Measurements from ENCODE around the gene UBE2O.
A peak's percentile ranks its signal among the peaks of the same experiment; 100 is the strongest.

The UBE2O gene

DNA sequence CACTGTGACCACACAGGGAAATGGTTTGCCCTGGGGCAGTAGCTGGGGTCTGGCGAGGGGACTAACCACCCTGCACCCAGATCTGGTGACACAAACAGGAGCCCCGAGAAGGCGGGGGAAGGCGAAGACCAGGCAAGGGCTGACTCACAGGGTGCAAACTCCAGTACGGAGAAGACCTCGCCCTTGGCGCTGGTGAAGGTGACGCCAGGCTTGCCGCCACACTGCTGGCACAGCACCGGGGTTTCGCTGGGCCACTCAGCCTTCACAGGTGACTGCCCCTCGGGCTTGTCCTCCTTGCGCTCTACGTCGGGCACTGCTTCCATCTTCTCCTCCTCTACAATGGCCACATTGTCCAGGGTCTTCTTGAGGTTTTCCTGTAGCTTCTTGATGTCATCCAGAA is 57.0 kb downstream of the UBE2O start:
- no peak overlapping the region for H3K27ac ChIP-seq (ENCODE audit: low read depth, low read length)
- H3K9ac ChIP-seq (ENCODE audit: low read length), result no peak overlapping the region
- no peaks in the 10 kb centered on the region for H3K4me1 ChIP-seq (ENCODE audit: control insufficient read depth, insufficient read depth, low read length)
- no peak overlapping the region for H3K4me3 ChIP-seq (ENCODE audit: low read depth, low read length)
- H3K27me3 ChIP-seq (ENCODE audit: control insufficient read depth, insufficient read depth, low read length), result no peaks in the 10 kb centered on the region
- no peaks in the 10 kb centered on the region for H3K9me3 ChIP-seq (ENCODE audit: control insufficient read depth, insufficient read depth, low read depth, low read length)
- peaks cover 82% of the 10 kb centered on the region for H3K36me3 ChIP-seq (ENCODE audit: control insufficient read depth, insufficient read depth, low read length)

DNA sequence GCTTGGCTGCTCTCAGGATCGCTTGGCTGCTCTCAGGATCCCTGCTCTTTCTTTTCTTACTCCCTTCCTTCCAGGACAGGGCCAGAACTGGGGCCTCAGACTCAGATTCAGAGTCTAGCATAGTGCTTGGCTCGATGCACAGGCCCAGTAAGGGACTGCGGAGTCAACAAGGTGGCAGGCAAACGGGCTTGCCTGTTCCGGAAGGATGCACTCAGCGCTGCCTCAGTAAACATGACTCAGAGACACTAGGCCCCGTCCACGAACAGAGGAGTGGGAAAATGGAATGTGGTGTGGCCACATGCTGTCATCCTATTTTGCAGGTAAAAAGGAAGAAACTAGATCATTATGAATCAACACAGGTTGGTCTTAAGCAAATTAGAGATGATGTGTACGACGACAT is 58.8 kb downstream of the UBE2O start:
- Histone ChIP-seq H3K4me3 (ENCODE audit: low read depth, low read length) (no peak overlapping the region), H3K27me3 (ENCODE audit: control insufficient read depth, insufficient read depth, low read length) (no peaks in the 10 kb centered on the region), H3K4me1 (ENCODE audit: control insufficient read depth, insufficient read depth, low read length) (peaks cover 11% of the 10 kb centered on the region), H3K36me3 (ENCODE audit: control insufficient read depth, insufficient read depth, low read length) (peaks cover 74% of the 10 kb centered on the region), H3K27ac (ENCODE audit: low read depth, low read length) (no peak overlapping the region), H3K9me3 (ENCODE audit: control insufficient read depth, insufficient read depth, low read depth, low read length) (no peaks in the 10 kb centered on the region), H3K9ac (ENCODE audit: low read length) (no peak overlapping the region)

DNA sequence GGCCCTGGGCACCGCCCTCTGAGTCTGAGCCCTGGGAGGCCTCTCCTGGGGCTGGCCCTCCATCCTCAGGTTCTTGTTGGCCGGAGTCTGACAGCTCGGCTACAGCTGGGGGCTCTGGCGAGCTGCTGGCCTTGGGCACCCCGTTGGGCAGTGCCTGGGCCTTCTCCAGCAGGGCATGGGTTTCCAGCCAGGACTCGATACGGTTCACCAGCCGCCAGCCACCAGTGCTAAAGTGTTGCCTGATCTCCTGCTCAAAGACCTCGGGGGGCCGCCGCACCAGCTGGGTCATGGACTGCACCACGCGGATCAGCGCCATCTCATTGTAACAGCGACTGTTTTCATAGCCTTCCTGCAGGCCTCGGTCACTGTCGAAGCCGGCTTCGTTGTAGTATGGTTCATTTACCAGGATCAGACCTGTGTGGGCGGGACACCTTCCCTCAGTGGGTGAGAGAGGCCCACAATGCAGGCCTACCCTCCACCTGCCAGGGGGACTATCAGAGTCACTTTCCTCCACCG is 61.7 kb downstream of the UBE2O start:
- peaks cover 20% of the 10 kb centered on the region for H3K4me1 ChIP-seq (ENCODE audit: control insufficient read depth, insufficient read depth, low read length)
- H3K4me3 ChIP-seq (ENCODE audit: low read depth, low read length), result no peak overlapping the region
- no peak overlapping the region for H3K9ac ChIP-seq (ENCODE audit: low read length)
- H3K27me3 ChIP-seq (ENCODE audit: control insufficient read depth, insufficient read depth, low read length), result peaks cover under 1% of the 10 kb centered on the region
- H3K27ac ChIP-seq (ENCODE audit: low read depth, low read length), result no peak overlapping the region
- no peaks in the 10 kb centered on the region for H3K9me3 ChIP-seq (ENCODE audit: control insufficient read depth, insufficient read depth, low read depth, low read length)
- H3K36me3 ChIP-seq (ENCODE audit: control insufficient read depth, insufficient read depth, low read length), result peaks cover 46% of the 10 kb centered on the region

DNA sequence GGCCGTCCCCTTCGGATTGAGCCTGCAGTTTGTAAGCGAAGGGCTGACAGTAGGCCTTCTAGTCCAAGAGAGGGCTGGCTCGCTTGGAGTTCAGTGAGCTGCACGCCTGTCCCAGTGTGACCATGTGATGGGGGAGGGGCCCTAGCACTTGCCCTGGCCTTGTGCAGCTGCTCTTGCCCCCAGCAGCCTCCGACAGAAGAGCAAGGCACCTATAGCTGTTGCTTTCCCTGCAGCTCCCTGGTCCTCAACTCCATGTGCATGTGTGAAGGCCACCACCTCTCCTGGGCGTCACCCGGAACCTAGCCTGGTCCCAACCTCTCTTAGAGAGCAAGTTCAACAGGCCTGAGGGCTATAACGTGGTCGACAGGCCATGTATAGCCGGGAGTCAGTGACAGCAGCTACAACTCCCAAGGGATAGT is 62.9 kb downstream of the UBE2O start:
- Histone ChIP-seq H3K9ac (ENCODE audit: low read length) (no peak overlapping the region), H3K36me3 (ENCODE audit: control insufficient read depth, insufficient read depth, low read length) (peaks cover 36% of the 10 kb centered on the region), H3K9me3 (ENCODE audit: control insufficient read depth, insufficient read depth, low read depth, low read length) (no peaks in the 10 kb centered on the region), H3K4me3 (ENCODE audit: low read depth, low read length) (no peak overlapping the region), H3K27ac (ENCODE audit: low read depth, low read length) (no peak overlapping the region), H3K27me3 (ENCODE audit: control insufficient read depth, insufficient read depth, low read length) (peaks cover 13% of the 10 kb centered on the region), H3K4me1 (ENCODE audit: control insufficient read depth, insufficient read depth, low read length) (peaks cover 27% of the 10 kb centered on the region)

DNA sequence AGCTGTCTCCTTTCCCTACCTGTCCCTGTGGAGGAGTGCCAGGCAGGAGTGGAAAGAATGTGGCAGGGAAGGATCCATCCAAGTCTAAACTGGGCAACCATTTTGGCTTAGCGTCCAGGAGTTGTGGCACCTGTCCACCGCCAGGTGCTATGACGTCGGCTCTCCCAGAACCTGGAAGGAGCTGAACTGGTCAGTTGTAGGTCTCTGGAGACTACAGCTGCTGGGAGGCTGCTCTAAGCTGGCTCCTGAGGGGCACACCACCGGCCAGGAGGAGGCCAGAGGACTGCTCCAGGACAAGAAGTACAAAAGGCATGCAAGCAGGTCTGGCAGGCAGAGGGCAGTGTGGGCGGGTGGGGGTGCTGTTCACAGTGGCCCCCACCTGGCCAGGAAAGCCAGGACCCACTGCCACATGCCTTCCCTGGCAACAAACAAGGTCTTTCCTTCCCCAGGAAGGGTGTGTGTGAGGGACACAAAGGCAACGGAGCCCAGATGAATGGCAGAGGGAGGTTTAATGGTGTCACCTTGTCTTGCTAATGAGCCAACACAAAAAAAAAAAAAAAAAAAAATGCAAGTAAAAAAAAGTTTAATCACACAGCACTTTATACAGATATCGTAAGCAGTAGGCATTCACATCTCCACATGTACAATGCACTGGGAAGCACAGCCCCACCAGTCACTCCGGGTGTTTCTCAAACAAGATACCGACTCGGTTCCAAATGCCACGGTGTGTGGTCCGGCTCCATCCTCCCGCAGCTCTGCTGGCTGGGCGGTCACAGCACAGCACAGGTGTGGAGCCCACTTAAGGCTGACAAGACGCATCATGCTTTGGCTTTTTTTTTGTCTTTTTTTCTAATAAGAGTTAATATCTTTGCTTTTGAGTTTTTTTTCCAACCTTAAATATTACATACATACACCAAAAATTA is 63.7 kb downstream of the UBE2O start:
- no peaks in the 10 kb centered on the region for H3K9me3 ChIP-seq (ENCODE audit: control insufficient read depth, insufficient read depth, low read depth, low read length)
- H3K4me3 ChIP-seq (ENCODE audit: low read depth, low read length), result no peak overlapping the region
- H3K4me1 ChIP-seq (ENCODE audit: control insufficient read depth, insufficient read depth, low read length), result peaks cover 27% of the 10 kb centered on the region
- H3K36me3 ChIP-seq (ENCODE audit: control insufficient read depth, insufficient read depth, low read length), result peaks cover 32% of the 10 kb centered on the region
- H3K9ac ChIP-seq (ENCODE audit: low read length), result no peak overlapping the region
- peaks cover 21% of the 10 kb centered on the region for H3K27me3 ChIP-seq (ENCODE audit: control insufficient read depth, insufficient read depth, low read length)
- no peak overlapping the region for H3K27ac ChIP-seq (ENCODE audit: low read depth, low read length)

DNA sequence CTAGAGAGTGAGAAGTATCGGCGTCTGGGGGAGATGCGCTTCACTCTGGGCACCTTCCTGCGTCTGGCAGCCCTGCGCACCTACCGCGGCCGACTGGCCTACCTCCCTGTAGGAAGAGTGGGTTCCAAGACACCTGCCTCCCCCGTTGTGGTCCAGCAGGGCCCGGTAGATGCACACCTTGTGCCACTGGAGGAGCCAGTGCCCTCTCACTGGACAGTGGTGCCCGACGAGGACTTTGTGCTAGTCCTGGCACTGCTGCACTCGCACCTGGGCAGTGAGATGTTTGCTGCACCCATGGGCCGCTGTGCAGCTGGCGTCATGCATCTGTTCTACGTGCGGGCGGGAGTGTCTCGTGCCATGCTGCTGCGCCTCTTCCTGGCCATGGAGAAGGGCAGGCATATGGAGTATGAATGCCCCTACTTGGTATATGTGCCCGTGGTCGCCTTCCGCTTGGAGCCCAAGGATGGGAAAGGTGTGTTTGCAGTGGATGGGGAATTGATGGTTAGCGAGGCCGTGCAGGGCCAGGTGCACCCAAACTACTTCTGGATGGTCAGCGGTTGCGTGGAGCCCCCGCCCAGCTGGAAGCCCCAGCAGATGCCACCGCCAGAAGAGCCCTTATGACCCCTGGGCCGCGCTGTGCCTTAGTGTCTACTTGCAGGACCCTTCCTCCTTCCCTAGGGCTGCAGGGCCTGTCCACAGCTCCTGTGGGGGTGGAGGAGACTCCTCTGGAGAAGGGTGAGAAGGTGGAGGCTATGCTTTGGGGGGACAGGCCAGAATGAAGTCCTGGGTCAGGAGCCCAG is 65.8 kb downstream of the UBE2O start:
- Histone ChIP-seq H3K4me1 (ENCODE audit: control insufficient read depth, insufficient read depth, low read length) (peaks cover 27% of the 10 kb centered on the region), H3K27ac (ENCODE audit: low read depth, low read length) (no peak overlapping the region), H3K27me3 (ENCODE audit: control insufficient read depth, insufficient read depth, low read length) (peaks cover 34% of the 10 kb centered on the region), H3K9me3 (ENCODE audit: control insufficient read depth, insufficient read depth, low read depth, low read length) (no peaks in the 10 kb centered on the region), H3K9ac (ENCODE audit: low read length) (no peak overlapping the region), H3K36me3 (ENCODE audit: control insufficient read depth, insufficient read depth, low read length) (peaks cover 22% of the 10 kb centered on the region), H3K4me3 (ENCODE audit: low read depth, low read length) (no peak overlapping the region)

DNA sequence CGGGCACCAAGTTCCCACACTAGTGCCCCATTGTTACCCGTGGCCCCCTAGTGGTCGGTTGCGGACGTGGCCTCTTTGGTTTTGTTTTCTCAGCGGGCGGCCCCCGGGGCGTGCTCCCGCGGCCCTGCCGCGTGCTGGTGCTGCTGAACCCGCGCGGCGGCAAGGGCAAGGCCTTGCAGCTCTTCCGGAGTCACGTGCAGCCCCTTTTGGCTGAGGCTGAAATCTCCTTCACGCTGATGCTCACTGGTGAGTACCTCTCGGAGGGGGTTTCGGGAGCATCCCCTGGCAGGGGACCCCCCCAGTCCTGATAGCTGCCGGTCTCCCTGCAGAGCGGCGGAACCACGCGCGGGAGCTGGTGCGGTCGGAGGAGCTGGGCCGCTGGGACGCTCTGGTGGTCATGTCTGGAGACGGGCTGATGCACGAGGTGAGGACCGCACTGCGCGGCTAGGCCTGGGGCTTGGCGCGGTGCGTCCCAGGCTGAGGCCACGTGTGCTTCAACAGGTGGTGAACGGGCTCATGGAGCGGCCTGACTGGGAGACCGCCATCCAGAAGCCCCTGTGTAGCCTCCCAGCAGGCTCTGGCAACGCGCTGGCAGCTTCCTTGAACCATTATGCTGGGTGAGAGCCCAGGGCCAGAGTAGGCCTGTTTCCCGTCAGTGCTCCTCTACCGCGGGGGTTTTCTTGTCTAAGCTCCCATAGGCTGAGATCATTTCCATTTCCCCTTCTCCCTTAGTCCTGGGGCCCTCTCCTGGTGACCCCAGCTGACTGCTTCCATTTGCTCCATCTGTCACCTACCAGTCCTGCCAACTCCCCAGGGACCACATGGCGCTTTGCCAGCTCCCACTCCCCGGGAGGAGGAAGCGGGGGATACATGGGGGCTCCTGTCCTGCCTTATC is 66.8 kb downstream of the UBE2O start:
- H3K9ac ChIP-seq (ENCODE audit: low read length), result no peak overlapping the region
- peaks cover 37% of the 10 kb centered on the region for H3K27me3 ChIP-seq (ENCODE audit: control insufficient read depth, insufficient read depth, low read length)
- peak overlapping the region; percentile 72 for H3K4me3 ChIP-seq (ENCODE audit: low read depth, low read length)
- H3K4me1 ChIP-seq (ENCODE audit: control insufficient read depth, insufficient read depth, low read length), result peaks cover 37% of the 10 kb centered on the region
- H3K36me3 ChIP-seq (ENCODE audit: control insufficient read depth, insufficient read depth, low read length), result peaks cover 11% of the 10 kb centered on the region
- no peaks in the 10 kb centered on the region for H3K9me3 ChIP-seq (ENCODE audit: control insufficient read depth, insufficient read depth, low read depth, low read length)
- no peak overlapping the region for H3K27ac ChIP-seq (ENCODE audit: low read depth, low read length)

DNA sequence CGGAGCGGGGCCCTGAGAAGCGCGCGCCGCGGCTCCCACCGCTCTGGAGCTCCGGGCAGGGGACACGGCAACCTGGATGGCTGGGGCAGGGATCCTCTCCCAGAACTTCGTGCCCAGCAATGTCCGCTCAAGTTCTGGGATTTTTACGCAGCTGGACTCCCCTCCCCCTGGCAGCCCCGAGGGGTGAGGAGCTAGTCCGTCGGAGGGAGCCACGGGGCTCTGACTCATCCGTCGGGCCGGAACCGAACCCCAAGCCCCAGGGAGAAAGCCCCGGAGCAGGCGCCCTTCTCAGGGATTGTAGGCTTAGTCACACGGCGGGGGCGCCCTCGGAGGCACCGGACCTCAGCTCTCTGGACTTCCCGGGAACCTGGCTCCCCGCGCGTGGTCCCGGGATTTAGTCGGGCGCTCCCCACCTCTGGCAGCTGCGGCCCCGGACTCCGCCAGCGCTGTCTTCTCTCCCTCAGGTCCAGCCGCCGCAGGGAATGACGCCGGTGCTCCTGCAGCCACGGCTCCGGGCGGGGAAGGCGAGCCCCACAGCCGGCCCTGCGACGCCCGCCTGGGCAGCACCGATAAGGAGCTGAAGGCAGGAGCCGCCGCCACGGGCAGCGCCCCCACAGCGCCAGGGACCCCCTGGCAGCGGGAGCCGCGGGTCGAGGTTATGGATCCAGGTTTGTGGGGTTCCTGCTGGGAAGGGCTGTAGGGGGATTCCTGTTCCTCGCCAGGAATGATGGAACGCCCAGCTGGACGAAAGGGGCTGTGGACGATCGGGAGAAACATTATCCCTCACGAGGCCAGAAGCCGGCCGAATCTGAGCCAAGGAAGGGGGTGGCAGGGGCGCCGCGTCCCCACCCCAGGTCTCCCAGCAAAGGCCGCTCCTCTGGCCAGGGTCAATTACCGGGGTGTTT is 67.7 kb downstream of the UBE2O start:
- Histone ChIP-seq H3K27me3 (ENCODE audit: control insufficient read depth, insufficient read depth, low read length) (peaks cover 37% of the 10 kb centered on the region), H3K27ac (ENCODE audit: low read depth, low read length) (no peak overlapping the region), H3K36me3 (ENCODE audit: control insufficient read depth, insufficient read depth, low read length) (peaks cover 2% of the 10 kb centered on the region; the same call in 1 of the 2 replicates), H3K4me1 (ENCODE audit: control insufficient read depth, insufficient read depth, low read length) (peaks cover 41% of the 10 kb centered on the region), H3K4me3 (ENCODE audit: low read depth, low read length) (peak overlapping the region; percentile 72), H3K9ac (ENCODE audit: low read length) (peak overlapping the region; percentile 58), H3K9me3 (ENCODE audit: control insufficient read depth, insufficient read depth, low read depth, low read length) (no peaks in the 10 kb centered on the region)

DNA sequence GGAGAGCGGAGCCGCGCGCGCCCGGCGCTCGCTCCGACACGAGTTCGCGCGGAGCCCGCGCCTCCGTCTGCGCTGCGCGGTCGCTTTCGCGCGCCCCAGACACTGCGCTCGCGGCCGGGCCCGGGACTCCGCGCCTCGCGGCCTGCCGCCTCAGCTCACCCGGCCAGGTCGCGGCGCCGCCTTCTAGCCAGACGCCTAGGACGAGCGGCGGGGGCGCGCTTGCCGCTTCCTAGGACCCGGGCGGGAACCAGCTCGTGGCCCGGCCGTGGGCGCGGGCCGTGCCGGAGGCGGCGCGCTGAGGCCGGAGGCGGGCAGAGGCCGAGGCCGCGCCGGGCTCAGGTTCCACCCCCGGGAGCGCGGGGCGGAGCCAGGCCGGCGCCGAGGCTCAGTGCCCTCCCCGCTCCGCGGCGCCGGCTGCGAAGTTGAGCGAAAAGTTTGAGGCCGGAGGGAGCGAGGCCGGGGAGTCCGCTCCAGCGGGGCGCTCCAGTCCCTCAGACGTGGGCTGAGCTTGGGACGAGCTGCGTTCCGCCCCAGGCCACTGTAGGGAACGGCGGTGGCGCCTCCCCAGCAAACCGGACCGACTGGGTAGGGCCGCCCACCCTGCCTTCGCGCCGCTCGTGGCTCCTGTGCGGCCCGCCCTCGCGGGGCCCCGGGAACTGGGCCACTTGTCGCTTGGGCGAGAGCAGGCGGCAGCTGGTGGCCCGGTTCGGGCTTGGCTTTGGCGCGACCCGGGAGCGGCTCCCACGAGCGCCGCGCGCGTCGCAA is 68.5 kb downstream of the UBE2O start, which contains the start of gene SPHK1:
Gene SPHK1 (plus strand): TSS at position 388 of the 765 bp plus-strand sequence. CDS start 1,036 bp downstream, outside the sequence.
- H3K27me3 ChIP-seq (ENCODE audit: control insufficient read depth, insufficient read depth, low read length), result peaks cover 37% of the 10 kb centered on the region
- no peaks in the 10 kb centered on the region for H3K36me3 ChIP-seq (ENCODE audit: control insufficient read depth, insufficient read depth, low read length)
- peaks cover 33% of the 10 kb centered on the region for H3K4me1 ChIP-seq (ENCODE audit: control insufficient read depth, insufficient read depth, low read length)
- no peak within 1 kb of the TSS for H3K27ac ChIP-seq (ENCODE audit: low read depth, low read length)
- peak within 1 kb of the TSS; percentile 72 for H3K4me3 ChIP-seq (ENCODE audit: low read depth, low read length)
- no peaks in the 10 kb centered on the region for H3K9me3 ChIP-seq (ENCODE audit: control insufficient read depth, insufficient read depth, low read depth, low read length)
- peak within 1 kb of the TSS; percentile 58 for H3K9ac ChIP-seq (ENCODE audit: low read length)
